22Rv1 (cell line): ENCODE data around the gene FLCN.

ENCODE experiments used
- H3K27ac ChIP-seq: fragments of 450-650 bp; 2 replicates; pipeline ENCODE4 v1.5.1; 2017
- ZFX ChIP-seq: fragments of 450-650 bp; IDR thresholded peaks from 2 replicates; pipeline ENCODE4 v1.6.1; 2017; ENCODE audit warnings: antibody characterized with exemption, borderline replicate concordance
- TF ChIP-seq, protein P1 (sequence below): fragments of 450-650 bp; IDR thresholded peaks from 2 replicates; pipeline ENCODE4 v1.5.1; 2017; ENCODE audit warnings: mild to moderate bottlenecking

Gene FLCN

DNA sequence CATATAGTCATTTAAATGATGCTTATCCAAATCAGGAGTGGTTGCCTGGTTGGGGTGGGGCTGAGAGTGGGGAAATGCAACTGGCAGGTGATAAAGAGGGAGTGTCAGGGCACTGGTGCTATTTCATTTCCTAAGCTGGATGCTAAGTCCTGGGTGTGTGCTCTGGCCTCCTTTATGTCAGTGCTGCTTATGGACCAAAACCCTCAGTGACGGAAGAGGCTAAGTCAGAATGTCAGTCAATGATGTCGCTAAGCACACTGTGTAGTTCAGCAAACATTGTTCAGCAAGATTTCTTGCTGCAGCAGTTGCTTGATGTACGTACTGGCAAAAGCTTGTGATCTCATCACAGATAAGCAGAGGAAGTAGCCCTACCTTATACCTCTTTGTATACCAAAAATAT, 16.4 kb upstream of the FLCN start:
- H3K27ac ChIP-seq: 0 out of 2 replicates have a peak overlapping the region, but pooled peaks have one; percentile 13
- TF ChIP-seq, protein P1, sequence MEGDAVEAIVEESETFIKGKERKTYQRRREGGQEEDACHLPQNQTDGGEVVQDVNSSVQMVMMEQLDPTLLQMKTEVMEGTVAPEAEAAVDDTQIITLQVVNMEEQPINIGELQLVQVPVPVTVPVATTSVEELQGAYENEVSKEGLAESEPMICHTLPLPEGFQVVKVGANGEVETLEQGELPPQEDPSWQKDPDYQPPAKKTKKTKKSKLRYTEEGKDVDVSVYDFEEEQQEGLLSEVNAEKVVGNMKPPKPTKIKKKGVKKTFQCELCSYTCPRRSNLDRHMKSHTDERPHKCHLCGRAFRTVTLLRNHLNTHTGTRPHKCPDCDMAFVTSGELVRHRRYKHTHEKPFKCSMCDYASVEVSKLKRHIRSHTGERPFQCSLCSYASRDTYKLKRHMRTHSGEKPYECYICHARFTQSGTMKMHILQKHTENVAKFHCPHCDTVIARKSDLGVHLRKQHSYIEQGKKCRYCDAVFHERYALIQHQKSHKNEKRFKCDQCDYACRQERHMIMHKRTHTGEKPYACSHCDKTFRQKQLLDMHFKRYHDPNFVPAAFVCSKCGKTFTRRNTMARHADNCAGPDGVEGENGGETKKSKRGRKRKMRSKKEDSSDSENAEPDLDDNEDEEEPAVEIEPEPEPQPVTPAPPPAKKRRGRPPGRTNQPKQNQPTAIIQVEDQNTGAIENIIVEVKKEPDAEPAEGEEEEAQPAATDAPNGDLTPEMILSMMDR: no peak
- no peak for TF ChIP-seq ZFX

DNA sequence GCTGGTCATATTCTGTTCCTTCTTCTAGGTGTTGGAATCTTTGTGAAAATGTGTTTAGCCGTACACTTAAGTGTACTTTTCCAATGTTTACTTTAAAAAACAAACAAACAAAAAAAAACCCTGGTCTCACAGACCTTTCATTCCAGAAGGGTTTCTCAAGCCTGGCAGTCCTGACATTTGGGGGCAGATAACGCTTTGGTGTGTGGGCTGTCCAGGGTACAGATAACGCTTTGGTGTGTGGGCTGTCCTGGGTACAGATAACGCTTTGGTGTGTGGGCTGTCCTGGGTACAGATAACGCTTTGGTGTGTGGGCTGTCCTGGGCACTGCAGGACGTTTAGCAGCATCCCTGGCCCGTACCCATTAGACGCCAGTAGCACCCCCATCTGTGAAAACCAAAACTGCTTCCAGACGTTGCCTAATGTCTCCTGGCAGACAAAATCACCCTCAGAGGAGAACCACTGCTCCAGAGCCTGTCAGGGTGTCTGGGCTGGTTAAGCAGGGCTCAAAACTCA, 15.2 kb upstream of the FLCN start:
- H3K27ac ChIP-seq: peak overlapping the region; percentile 42; the same call in 1 of the 2 replicates
- TF ChIP-seq ZFX: no peak

DNA sequence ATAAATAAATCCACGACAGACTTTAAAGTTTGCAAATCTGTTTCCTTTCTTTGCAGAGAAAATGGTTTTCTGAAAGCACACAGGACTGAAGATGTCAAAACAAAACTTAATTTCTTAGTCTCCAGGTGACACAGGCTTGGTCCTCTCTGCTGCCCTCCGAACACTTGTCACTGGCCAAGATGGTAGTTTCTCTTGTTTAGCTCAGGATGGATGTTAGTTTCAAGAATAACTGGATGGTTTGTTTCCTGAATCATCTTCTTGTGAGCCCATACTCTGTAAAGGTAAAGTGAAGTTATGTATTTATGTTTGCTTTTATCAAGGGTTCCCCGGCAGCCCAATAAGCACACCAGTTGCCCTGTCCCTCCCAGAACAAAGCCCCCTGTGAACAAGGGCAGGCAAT, 9.9 kb upstream of the FLCN start:
- TF ChIP-seq, protein P1: no peak
- no peak for TF ChIP-seq ZFX
- H3K27ac ChIP-seq: no peak overlapping the region

DNA sequence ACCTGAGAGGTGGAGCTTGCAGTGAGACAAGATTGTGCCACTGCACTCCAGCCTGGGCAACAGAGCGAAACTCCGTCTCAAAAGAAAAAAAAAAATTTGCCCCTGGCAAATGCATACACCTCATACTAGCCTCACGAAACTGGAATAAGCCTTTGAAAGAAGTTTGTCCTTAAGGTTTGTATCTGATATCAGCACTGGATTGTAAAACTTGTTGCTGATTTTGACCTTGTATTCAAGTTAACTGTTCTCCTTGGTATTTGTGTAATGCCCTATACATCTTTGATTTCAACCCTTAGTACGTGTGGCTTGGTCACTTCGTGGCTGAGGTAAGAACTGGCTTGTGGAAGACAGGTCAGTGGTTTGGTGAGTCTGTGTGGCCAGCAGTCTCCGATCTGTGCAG, 6.2 kb upstream of the FLCN start:
- TF ChIP-seq, protein P1: no peak
- TF ChIP-seq ZFX: no peak
- H3K27ac ChIP-seq: no peak overlapping the region

DNA sequence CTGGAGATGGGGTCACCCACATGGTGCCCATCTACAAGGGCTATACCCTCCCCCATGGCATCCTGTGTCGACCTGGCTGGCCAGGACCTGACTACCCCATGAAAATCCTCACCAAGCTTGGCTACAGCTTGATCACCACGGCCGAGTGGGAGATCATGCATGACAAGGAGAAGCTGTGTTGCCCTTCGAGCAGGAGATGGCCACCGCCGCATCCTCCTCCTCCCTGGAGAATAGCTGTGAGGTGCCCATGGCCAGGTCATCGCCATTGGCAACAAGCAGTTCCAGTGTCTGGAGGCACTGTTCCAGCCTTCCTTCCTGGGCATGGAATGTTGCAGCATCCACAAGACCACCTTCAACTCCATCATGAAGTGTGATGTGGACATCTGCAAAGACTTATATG, 5.3 kb upstream of the FLCN start:
- H3K27ac ChIP-seq: no peak overlapping the region
- no peak for TF ChIP-seq ZFX
- TF ChIP-seq, protein P1: no peak

DNA sequence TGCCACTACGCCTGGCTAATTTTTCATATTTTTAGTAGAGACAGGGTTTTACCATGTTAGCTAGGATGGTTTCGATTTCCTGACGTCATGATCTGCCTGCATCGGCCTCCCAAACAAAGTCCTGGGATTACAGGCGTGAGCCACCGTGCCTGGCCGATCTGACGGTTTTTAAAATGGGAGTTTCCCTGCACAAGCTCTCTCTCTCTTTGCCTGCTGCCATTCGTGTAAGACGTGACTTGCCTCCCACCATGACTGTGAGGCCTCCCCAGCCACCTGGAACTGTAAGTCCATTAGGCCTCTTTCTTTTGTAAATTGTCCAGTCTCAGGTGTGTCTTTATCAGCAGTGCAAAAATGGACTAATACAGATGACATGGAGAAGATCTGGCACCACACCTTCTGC, 4.7 kb upstream of the FLCN start:
- no peak overlapping the region for H3K27ac ChIP-seq
- TF ChIP-seq, protein P1: no peak

DNA sequence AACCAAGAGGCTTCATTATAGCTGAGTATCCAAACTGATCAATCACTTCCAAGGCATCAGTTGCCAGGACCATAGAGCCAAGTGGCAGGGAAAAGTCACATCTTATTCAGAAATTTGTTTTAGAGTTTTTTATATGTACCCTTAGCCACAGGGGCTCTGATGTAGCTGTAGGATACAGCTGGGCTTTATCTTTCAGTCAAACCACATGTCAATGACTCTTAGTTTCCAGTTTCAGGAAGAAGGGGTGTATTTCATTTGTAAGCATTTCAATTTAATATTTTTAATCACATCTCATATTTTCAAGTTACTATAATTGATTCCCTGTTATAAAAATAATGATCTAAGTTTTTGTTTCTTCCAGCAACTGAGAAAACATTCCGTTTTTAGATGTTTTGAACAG, 2.9 kb upstream of the FLCN start:
- TF ChIP-seq ZFX: no peak
- TF ChIP-seq, protein P1: no peak

More for the DNA sequence above, 2.9 kb upstream of the FLCN start:
- H3K27ac ChIP-seq: no peak overlapping the region
